ENCODE results near the gene TBC1D14.

TBC1D14 gene

DNA sequence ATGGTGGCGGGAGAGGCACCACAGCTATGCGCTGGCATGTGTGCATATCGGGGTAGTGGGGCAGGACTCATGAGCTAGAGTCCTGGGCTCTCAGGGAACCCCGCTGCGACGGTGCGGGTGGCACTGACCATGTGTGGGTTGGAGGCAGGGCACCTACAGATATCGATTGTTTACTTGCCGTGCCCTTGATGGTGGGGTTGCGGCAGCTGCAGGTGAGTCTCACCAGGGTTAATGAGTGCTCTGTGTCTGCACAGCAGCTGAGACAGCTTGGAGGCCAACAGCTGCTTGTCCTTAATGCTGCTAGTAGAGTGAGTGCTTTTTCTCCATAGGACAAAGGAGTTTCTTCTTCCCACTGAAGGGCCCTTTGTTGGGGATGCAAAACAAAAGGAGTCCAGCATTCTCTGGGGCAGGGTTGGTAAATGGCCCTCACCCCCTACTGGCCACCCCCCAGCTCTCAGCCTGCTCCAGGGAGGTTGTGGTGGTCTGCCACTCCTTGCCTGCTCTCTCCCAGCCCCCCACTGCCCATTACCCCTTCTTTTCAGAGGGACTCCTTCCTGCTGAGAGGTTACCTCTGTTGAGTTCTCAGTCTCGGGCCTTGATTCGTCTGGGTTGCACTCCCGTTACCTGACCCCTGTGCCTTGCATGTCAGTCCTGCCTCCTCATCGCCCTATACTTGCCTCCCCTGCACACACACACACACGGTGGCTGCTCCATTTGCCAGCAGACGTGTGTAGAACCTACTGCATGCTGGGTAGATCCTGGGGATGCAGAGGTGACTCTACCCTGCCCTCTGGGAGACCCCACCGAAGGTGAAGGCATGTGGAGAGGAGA is 52.8 kb downstream of the TBC1D14 start:
- no peak overlapping the region for H3K27ac ChIP-seq (ENCODE audit: low read depth, low read length)
- H3K9me3 ChIP-seq (ENCODE audit: insufficient read depth, low read length): no peaks in the 10 kb centered on the region
- no peaks in the 10 kb centered on the region; the same call in 1 of the 2 replicates for H3F3A ChIP-seq (ENCODE audit: insufficient read depth)
- no peak overlapping the region for H3K9ac ChIP-seq (ENCODE audit: low read length)
- H3K4me3 ChIP-seq (ENCODE audit: insufficient read depth, low read length, poor library complexity, severe bottlenecking): no peak overlapping the region
- H4K20me1 ChIP-seq (ENCODE audit: low read depth, low read length): 0 out of 2 replicates have a peak, but pooled peaks cover 3% of the 10 kb centered on the region
- no peaks in the 10 kb centered on the region for H3K36me3 ChIP-seq (ENCODE audit: low read length)
- TF ChIP-seq, protein P1, sequence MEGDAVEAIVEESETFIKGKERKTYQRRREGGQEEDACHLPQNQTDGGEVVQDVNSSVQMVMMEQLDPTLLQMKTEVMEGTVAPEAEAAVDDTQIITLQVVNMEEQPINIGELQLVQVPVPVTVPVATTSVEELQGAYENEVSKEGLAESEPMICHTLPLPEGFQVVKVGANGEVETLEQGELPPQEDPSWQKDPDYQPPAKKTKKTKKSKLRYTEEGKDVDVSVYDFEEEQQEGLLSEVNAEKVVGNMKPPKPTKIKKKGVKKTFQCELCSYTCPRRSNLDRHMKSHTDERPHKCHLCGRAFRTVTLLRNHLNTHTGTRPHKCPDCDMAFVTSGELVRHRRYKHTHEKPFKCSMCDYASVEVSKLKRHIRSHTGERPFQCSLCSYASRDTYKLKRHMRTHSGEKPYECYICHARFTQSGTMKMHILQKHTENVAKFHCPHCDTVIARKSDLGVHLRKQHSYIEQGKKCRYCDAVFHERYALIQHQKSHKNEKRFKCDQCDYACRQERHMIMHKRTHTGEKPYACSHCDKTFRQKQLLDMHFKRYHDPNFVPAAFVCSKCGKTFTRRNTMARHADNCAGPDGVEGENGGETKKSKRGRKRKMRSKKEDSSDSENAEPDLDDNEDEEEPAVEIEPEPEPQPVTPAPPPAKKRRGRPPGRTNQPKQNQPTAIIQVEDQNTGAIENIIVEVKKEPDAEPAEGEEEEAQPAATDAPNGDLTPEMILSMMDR (IDR thresholded peaks at IDR 0.05; ENCODE audit: insufficient read depth, low read length, poor library complexity, severe bottlenecking): no peak
- TF ChIP-seq EZH2phosphoT487 (conservative IDR thresholded peaks at IDR 0.05; ENCODE audit: low read length): no peak
- no peaks in the 10 kb centered on the region for H3K79me2 ChIP-seq (ENCODE audit: insufficient read depth, low read length)
- no peak overlapping the region for H3K4me2 ChIP-seq (ENCODE audit: low read depth, low read length, poor library complexity, severe bottlenecking)
- H3K9me2 ChIP-seq (replicated peaks; ENCODE audit: insufficient read depth, low read length): no peaks in the 10 kb centered on the region
- H3K27me3 ChIP-seq (ENCODE audit: low read length): no peaks in the 10 kb centered on the region
- H2AFZ ChIP-seq (ENCODE audit: low read depth, low read length, severe bottlenecking): no peak overlapping the region

DNA sequence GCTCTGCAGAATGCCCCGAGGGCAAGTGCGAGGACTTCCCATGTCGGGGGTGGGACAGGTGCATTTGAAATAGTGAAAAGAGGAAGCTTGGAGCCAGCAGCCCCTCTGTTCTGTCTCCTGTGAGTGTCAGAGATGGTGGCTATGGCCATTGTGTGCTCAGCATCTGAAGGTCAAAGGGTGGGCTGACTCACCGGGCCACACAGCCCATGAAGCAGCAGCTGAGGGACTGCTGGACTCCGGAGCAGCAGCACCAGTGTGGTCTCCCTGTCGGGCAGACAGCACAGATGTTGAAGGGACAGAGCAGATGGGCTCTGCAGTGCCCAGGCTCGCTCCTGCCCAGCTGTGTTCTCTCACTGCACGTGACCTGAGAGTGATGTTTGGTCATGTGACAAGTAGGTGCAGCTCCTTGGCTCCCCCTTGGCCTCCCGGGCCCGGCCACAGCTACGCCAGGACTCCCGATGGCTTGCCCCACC is 53.5 kb downstream of the TBC1D14 start:
- Histone ChIP-seq H3K9ac (ENCODE audit: low read length) (no peak overlapping the region), H3K9me2 (replicated peaks; ENCODE audit: insufficient read depth, low read length) (no peaks in the 10 kb centered on the region), H3K27me3 (ENCODE audit: low read length) (no peaks in the 10 kb centered on the region), H3K36me3 (ENCODE audit: low read length) (no peaks in the 10 kb centered on the region), H3K79me2 (ENCODE audit: insufficient read depth, low read length) (no peaks in the 10 kb centered on the region), H3K9me3 (ENCODE audit: insufficient read depth, low read length) (no peaks in the 10 kb centered on the region), H4K20me1 (ENCODE audit: low read depth, low read length) (0 out of 2 replicates have a peak, but pooled peaks cover 3% of the 10 kb centered on the region), H3K4me3 (ENCODE audit: insufficient read depth, low read length, poor library complexity, severe bottlenecking) (no peak overlapping the region), H3K4me2 (ENCODE audit: low read depth, low read length, poor library complexity, severe bottlenecking) (no peak overlapping the region), H2AFZ (ENCODE audit: low read depth, low read length, severe bottlenecking) (no peak overlapping the region), H3K27ac (ENCODE audit: low read depth, low read length) (no peak overlapping the region), H3F3A (ENCODE audit: insufficient read depth) (no peaks in the 10 kb centered on the region; the same call in 1 of the 2 replicates)
- TF ChIP-seq, protein P1 (IDR thresholded peaks at IDR 0.05; ENCODE audit: insufficient read depth, low read length, poor library complexity, severe bottlenecking): no peak
- no peak for TF ChIP-seq EZH2phosphoT487 (conservative IDR thresholded peaks at IDR 0.05; ENCODE audit: low read length)

DNA sequence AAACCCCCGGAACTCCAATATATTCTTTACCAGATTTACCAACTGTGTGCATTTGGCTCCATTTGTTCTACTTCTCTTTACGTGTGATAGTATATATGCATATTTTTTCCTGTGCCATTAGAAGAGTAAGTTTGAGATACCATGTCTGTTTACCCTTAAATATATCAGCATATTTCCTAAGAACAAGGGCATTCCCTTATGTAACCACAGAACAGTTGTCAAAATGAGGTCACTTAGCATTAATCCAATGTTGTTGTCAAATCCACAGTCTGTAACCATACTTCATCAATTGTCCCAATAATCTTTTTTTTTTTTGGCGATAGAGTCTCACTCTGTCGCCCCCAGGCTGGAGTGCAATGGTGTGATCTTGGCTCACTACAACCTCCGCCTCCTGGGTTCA is 55.2 kb downstream of the TBC1D14 start:
- H3K9ac ChIP-seq (ENCODE audit: low read length): no peak overlapping the region
- H4K20me1 ChIP-seq (ENCODE audit: low read depth, low read length): 0 out of 2 replicates have a peak, but pooled peaks cover 3% of the 10 kb centered on the region
- H3K9me3 ChIP-seq (ENCODE audit: insufficient read depth, low read length): no peaks in the 10 kb centered on the region
- no peak overlapping the region for H2AFZ ChIP-seq (ENCODE audit: low read depth, low read length, severe bottlenecking)
- H3F3A ChIP-seq (ENCODE audit: insufficient read depth): no peaks in the 10 kb centered on the region; the same call in 1 of the 2 replicates
- TF ChIP-seq EZH2phosphoT487 (conservative IDR thresholded peaks at IDR 0.05; ENCODE audit: low read length): no peak
- TF ChIP-seq, protein P1 (IDR thresholded peaks at IDR 0.05; ENCODE audit: insufficient read depth, low read length, poor library complexity, severe bottlenecking): no peak
- no peaks in the 10 kb centered on the region for H3K79me2 ChIP-seq (ENCODE audit: insufficient read depth, low read length)
- no peaks in the 10 kb centered on the region for H3K9me2 ChIP-seq (replicated peaks; ENCODE audit: insufficient read depth, low read length)
- no peaks in the 10 kb centered on the region for H3K36me3 ChIP-seq (ENCODE audit: low read length)
- no peak overlapping the region for H3K27ac ChIP-seq (ENCODE audit: low read depth, low read length)
- no peak overlapping the region for H3K4me3 ChIP-seq (ENCODE audit: insufficient read depth, low read length, poor library complexity, severe bottlenecking)
- H3K4me2 ChIP-seq (ENCODE audit: low read depth, low read length, poor library complexity, severe bottlenecking): peak overlapping the region; percentile 26
- H3K27me3 ChIP-seq (ENCODE audit: low read length): no peaks in the 10 kb centered on the region

Measured in SU-DHL-6 (cell line).